ENCODE data around the gene SMG7.

- peak; percentile 97 for TF ChIP-seq MAX (IDR thresholded peaks at IDR 0.05)
- 0 out of 6 replicates have a peak, but pooled peaks of 1 of the 3 experiments have one; percentile 8 for TF ChIP-seq CTCF (IDR thresholded peaks at IDR 0.05 in 2 of 3, conservative IDR thresholded peaks at IDR 0.05 in 1 of 3; ENCODE audit: borderline replicate concordance in 1 of 3, insufficient read depth in 1 of 3, low read depth in 2 of 3, low read length in 2 of 3)
- TF ChIP-seq FOSL1 (IDR thresholded peaks at IDR 0.05; ENCODE audit: low read depth), result no peak
These were observed 1.1 kb upstream of the SMG7 start for GRCh38 chr1:183470961-183471742.
